HG03103 (cell line): ENCODE measurements around the gene TAS2R60.
A peak's percentile ranks its signal among the peaks of the same experiment; 100 is the strongest.
"Not testable (repeated sequence)": the region's sequence is repeated elsewhere in the genome, so short reads cannot be mapped to it uniquely, and the experiment has no call there.

Source experiments
- ATAC-seq: cut with Tn5 transposase; IDR thresholded peaks from one replicate; pipeline ENCODE4 v1.9.1; 2021; ENCODE audit warnings: low read depth; ENCODE audit not compliant: unreplicated experiment

The TAS2R60 gene

DNA sequence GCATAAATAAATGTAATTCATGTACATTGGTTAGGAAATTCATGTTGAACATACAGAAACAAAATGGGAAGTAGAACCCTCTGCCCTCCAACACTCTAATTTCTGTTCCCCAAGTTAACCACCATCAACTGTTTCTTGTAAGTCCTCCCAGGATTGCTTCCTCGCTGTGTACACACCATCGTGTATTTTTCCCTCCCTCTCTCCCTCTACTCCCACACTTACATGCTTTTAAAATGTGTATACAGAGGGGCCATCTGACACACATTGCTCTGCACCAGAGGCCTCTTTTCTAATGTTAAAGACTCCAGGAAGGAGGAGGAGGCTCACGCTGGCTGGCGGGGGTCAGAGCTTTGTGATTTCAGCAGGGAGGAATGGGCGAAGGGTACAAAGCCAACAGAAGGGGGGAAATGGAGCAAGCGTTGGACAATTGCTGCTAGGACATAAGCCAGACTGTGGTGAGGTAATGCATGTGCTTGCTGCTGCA, 32.7 kb upstream of the TAS2R60 start:
- ATAC-seq = no peak

DNA sequence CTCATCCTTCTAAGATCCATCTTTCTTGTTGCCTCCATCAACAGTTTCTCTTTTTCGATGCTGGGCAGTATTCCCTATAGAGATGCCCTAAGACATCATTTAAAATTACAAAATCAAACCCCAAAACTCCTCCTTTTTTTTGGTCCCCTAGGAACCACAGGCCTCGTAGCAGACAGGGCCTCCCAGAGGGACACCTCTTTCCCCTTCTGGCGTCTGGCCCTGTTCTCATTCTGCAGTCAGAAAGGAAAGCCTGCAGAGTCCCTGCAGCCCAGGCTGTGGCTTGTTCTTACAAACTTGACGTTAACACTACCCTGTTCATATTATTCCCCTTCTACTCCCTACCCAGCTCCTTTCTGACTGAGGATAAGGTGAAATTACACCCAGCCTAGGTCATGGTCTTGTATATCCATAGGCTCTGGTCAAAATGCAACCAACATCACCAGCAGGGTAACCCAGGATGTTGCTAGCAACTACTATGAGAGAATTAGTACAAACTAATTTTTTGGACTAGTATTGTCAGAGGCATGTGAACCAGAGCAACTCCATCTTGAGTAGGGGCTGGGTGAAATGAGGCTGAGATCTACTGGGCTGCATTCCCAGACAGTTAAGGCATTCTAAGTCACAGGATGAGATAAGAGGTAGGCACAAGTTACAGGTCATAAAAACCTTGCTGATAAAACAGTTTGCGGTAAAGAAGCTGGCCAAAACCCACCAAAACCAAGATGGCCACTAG, 31.1 kb upstream of the TAS2R60 start:
- no peak for ATAC-seq

DNA sequence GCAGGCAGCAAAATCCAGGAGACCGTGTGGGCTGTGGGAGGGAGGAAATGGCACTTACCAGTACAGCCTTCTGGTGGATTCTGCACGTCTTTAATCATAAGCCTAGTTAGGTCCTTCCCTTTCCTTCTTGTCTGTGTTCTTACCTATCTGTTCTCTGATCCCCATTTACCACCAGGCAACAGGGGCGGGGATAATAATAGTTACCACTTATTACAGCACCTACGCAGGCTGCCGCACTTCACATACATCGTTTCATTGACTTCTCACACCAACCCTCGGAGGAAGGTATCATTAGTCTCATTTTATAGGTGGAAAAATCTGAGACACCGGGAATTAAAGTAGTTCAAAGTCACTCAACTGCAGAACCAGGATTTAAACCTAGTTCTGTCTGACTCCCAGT, 30.1 kb upstream of the TAS2R60 start:
- ATAC-seq = no peak

DNA sequence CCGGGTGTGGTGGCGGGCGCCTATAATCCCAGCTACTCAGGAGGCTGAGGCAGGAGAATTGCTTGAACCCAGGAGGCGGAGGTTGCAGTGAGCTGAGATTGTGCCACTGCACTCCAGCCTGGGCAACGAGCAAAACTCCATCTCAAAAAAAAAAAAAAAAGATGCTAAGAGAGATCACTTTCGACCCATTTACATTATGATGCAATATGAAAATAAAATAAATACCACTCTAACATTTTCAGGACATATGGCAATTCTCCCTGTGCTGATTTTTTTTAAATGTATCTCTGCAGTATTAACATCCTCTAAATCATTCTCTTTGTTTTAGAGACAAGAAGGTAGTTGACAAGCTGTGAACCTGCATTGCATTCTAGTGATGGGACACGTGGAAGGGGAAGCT, 28.0 kb upstream of the TAS2R60 start:
- ATAC-seq = not testable (repeated sequence)

DNA sequence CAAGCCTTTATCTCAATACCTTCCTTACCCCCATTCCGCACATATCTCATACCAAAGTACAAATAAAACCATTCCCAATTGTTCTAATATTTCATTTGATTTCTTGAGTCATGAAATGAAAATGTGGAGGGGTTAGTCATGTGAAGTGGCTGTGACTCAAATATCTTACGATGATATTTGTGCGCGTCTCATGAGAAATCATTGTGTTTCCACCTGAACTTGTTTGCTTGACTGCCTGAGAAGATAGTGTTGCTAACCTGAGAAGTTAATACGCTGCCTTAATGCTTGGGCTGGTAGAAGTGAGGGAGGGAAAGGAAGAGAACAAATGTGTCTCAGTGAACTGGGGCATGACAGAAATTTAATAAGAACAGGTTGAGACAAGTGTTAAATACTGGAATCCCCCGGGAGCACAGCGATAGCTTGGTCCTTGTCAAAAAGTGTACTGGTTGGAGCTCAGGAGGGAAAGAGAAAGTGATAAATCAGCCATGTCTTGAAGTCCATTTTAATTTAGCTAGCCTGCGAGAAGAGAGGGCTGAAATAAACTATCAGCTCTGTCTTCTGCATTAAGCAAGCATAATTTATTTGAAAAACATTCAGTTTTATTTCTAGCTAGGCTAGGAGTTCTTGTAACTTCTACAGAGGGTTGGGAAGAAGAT, 27.4 kb upstream of the TAS2R60 start:
- ATAC-seq = no peak

DNA sequence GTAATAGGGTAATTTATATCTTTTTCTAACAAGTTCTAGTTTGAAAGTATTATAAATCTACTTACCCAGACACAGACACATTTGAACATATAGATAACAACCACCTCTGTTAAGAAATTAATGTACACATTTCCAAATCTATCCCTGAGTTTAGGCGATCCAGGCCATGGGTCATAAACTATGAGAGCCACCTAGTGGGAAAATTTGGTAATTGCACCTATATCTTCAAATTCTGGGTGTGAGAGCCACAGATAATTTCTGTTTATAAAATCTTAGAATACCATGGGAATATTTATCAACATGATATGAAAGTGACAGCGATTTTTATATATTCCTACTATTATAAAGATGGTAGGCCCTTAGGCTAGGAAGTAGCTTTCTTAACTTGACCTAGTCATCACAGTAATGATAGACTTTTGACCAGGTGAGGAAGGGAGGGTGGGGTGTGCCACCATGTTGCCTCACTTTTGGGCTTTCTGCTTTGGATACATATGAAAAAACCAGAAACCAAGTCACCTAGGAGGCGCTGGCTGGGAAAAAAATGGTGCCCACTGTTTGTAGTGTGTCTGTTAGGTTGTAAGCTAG, 26.6 kb upstream of the TAS2R60 start:
- ATAC-seq = peak; percentile 64

DNA sequence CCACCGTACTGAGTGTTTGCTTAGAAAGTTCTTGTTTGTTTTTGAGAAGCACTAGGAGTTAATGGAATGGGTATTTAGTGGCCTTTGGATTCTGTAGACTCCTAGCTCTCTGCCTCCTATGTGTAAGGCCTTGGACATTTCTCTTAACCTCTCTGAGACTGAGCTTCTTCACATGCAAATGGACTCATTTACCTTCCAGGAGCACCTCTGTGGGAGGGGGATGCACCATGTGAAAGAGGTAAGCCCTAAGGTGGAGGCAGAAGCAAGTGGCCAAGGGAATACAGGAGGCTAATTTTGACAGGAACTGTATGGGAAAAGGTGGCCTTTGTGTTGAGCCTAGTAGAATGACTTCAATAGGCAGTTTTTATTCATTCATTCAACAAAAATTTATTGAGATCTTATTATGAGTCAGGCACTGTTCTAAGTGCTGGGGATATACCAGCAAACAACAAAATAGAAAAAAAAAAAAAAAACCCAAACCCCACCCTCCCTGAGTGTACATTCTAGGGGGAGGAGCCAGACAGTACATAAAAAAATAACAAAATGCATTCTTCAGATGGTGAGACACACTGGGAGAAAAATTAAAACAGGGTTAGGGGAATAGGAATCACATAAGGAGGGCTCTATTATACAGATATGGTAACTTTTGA, 25.4 kb upstream of the TAS2R60 start:
- ATAC-seq = no peak

DNA sequence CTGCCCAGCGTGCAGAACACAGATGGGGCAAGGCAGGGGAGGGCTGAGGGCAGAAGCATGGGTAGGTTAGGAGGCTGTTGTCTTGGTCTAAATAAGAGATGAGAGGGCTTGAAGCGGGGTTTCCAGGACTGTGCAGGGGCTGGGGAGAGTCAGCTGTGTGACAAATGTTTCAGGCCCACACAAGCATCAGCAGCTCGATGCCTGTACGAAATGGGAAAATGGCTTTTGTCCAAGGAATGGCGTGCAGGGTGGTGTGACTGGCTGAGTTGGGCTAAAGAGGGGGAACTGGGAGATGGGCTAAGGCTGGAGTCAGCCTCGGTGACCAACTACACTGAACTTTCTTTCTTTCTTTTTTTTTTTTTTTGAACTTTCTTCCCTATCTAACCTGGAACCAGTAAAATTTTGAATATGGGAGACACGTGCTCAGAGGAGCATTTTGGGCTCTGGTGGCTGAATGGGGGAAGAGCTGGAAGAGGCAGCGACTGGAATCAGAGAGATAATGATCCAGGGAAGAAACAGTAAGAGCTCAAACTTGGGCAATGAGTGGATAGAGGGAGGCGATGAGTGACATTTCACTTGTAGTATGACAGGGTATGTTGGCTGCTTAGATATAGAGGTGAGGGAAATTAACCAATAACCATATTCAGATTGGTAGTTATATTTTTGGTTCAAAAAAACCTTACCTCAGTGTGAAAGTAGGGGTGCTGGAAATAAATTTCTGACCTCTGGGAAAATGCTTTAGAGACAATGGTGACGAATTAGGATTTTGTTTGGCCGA, 24.4 kb upstream of the TAS2R60 start:
- ATAC-seq = no peak

DNA sequence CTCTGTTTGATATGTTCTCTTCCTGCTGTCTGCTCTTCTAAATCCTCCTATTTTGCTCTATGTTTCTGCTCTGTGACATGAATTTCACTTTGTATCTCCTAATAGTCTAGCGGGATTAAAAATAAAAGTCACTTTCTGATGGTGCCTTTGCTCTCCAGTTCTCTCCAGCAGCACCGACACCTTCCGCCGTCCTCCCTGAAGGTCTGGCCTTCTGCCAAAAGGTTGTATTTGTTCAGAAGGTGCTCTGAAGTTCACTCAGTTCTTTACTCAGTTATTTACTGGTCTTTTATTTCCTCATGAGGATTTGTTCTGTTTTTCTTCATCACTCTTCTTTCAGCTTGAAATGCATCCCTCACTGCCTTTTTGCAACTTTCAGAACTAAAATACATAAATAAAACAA, 23.4 kb upstream of the TAS2R60 start:
- ATAC-seq = no peak

DNA sequence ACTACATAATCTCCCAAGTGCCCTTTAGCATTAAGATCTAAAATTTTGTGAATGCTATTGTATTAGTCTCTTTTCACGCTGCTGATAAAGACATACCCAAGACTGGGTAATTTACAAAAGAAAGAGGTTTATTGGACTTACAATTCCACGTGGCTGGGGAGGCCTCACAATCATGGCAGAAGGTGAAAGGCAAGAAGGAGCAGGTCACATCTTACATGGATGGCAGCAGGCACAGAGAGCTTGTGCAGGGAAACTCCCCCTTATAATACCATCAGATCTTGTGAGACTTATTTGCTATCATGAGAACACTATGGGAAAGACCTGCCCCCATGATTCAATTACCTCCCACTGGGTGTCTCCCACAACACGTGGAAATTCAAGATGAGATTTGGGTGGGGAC, 22.6 kb upstream of the TAS2R60 start:
- not testable (repeated sequence) for ATAC-seq

DNA sequence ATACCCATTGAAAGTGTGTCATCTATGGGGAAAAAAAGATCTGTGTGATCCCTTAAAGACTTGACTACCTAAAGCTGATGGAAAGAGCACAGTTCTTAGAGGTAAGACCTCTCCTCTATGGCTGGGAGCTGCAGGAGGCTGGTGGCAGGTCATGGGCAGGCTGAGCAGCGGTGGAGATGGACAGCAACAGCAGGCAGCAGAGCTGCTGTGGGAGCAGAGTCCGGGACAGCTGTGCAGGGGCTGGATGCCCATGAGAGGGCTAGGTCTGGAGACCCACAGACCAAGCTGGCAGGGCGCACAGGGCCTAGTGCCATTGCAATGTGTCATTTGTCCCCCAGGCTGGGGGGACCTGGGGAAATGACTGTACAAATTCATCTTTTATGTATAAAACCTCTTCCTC, 21.2 kb upstream of the TAS2R60 start:
- ATAC-seq = no peak

DNA sequence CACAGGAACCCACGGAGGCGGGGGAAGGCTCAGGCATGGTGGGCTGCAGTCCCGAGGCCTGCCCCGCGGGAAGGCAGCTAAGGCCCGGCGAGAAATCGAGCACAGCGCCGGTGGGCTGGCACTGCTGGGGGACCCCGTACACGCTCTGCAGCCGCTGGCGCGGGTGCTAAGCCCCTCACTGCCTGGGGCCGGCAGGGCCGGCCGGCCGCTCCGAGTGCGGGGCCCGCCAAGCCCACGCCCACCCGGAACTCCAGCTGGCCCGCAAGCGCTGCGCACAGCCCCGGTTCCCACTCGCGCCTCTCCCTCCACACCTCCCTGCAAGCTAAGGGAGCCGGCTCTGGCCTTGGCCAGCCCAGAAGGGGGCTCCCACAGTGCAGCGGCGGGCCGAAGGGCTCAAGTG, 18.8 kb upstream of the TAS2R60 start:
- not testable (repeated sequence) for ATAC-seq

DNA sequence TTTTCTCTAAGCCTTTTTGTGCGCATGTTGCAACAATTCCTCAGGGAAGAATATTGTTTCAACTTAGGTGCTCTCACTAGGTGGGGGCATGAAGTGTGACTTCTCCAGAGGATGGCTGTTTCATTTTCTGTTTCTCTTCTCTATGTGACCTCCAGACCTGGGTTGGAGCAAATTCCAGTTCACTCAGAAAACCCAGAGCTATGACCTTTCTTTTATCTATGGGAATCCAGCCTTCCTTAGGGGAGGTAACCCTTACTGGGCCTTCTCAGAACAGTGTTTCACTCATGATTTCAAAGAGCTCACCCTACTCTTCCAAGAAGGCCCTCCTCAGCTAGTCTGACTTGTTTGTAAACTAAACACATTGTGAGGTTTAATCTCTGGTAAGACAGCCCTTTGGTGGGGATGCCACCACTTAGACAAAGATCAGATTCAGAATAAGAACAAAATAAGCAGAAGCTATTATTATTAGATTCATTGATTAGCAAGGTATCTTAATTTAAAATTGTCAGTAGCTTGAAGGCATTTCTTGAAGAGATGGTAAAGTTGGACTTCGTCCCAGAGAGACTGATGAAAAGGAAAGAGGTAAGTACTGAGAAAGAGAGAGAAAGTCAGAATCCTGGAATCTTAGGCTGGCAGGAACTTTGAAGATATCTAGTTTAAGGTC, 16.6 kb upstream of the TAS2R60 start:
- ATAC-seq = no peak

DNA sequence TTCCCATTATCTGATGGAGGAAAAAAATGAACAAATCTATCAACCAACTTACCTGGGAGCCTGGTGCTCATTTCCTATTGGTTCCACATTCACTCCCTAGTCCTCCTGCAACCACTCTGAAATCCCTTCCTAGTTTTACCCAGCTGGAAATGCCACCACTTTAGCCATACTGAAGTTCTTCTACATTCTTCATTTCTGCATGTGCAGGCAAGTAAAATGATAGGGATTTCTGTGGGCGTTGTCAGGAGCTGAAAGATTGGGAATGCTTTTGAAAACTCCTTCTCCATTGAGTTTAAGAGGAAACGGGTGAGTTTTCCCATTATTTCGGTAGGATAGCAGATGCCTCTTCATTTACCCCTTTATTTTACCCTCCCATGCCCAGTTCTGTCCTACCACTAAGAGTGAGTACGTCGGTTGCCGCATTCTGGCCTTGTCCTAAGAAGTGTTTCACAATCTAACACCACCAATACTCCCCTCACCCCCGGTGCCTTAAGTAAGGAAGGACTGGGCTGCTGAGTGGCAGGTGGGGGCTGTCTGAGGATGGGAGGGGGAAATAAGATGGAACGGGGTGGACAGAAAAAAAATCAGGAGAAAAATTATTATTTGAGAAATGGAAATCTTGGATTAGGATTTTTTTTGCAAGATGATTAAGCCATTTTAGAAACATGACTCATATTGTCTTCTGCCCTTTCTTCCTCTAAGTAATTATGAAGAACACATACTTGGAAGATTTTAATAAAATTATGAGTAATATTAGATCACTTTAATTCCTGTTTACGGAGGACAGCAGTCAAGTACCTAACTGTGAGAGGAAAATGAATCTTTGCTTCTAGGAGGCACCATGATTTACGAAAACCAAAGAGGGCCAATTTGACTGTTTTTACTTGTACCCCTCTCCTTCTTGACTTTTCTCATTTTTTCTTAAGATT, 13.2 kb upstream of the TAS2R60 start:
- ATAC-seq = no peak

DNA sequence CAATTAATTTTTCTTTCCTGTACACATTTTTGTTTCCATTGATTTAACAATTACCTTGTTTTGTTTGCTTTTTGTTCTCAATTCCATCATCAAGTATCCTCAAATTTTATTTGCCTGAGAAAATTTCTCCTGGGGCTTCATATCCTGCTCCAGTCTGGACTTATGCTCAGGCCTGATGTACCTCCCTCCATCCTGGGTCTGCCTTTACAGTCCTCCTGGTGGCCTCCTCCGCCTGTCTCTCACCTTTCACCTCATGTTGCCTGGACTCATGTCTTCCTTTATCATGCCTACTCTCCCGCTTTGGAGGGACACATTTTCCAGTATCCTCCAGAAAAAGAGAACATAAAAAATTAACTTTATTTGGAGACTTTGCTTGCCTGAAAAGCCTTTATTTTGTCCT, 12.1 kb upstream of the TAS2R60 start:
- no peak for ATAC-seq

DNA sequence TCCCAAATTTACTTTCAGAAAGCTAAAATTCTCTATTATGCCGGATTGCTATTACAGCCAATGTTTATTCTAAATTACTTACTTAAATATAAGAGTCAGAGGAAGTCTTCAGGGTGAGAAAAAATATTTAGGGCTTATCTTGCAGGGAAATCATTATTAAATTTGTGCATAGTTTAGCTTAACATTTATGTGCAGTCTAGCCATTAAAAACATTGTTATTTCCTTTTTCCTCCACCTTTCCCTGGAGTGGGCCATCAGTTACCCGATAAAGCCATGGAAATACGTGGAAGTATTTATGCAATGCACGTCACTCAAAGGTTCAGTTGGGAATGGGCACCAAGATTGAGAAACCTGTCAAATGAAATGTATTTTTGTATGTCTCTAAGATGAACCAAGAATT, 9.5 kb upstream of the TAS2R60 start:
- no peak for ATAC-seq

DNA sequence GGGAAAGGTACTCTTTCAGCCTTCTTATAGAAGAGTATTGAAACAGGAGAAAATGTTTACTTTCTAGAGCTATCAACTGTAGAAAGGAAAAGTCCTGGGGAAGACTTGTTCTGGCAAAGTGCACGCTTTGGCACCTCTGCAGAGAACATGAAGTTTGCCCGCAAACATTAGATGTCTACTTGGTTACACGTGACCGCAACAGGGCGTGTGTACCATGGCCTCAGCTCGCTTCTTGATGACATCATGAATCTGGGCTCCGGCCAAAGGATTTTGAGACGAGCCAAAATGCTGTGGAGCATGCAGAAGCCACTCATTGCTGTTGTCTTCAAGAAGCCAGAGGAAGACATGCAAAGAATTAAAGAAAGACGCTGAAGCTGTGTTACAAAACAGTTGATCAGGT, 8.6 kb upstream of the TAS2R60 start:
- ATAC-seq = no peak

DNA sequence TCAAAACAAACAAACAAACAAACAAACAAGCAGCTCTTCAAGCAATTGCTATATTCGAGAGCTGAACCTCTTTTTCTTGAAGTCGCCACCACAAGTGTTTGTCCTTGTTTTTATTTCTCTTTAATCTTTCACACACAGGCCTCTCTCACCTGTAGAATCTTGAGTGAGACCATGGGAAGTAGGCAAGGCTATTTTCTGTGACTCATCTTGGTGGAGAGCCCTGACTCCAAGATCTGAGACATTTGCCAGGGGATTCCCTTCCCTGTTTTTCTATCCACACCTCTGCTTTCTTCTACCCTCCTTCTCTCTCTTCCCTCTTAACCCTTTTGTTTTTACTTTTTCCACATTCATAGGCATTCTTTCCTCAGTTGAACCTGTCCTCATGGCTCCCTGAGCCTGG, 8.0 kb upstream of the TAS2R60 start:
- ATAC-seq = no peak

DNA sequence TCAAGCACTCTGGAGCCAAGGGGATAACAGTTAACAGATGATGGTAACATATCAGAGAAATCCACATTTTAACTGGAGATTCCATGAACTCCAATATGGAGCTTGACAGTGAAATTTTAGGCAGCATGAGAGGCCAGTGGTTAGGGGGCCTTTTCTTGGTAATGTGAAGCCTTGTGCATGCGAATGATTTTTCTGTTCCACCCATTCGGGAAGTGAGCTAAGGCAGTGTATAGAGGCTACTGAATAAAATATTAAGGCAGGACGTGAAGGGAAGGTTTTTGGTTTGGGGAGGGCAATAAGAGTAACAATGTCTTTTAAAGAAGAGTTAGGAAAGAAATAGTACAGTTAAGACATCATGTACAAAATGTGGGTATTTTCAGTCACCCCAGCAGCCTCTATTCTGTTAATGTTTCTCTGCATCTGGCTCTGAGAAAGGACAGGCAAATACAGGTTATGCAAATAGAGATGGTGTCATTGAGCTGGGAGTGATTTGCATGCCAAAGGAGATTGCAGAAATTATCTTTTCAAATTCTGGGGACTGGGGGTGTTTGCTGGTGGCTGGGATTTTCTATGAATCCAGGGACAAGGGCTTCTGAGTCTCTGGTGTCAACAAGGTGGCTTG, 6.8 kb upstream of the TAS2R60 start:
- ATAC-seq = no peak
